ENCODE measurements around the gene TAOK1. TPM values are rescaled to one million over a fixed set of nuclear protein-coding genes. Genes with fewer than 3 reads are reported as not detected.
"Not testable (repeated sequence)": the region's sequence is repeated elsewhere in the genome, so short reads cannot be mapped to it uniquely, and the experiment has no call there.

TAOK1 gene
- total RNA-seq, 1 experiment from 2014 or later = 56.3 TPM

DNA sequence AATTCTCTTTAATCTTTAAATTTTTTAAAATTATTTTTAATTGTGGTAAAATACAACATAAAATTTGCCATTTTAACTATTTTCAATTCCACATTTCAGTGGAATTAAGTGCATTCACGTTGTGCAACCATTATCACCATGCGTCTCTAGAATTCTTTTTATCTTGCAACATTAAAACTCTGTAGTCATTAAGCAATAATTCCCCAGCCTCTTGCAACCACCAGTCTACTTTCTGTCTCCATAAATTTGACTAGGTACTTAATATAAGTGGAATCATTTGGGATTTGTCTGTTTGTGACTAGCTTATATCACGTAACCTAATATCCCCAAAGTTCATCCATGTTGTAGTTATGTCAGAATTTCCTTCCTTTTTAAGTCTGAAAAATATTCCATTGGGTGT lies 79.1 kb downstream of the TAOK1 start:
- H3K4me2 ChIP-seq (ENCODE audit: low read length) = no peak overlapping the region
- H3K9ac ChIP-seq (ENCODE audit: low read length) = no peak overlapping the region
- intact Hi-C loops (cut with micrococcal nuclease) = no loop called here
- H3K9me3 ChIP-seq (ENCODE audit: control insufficient read depth in 1 of 2, insufficient read depth in 1 of 2, low read depth in 1 of 2, low read length in 2 of 2) = no peaks in the 10 kb centered on the region
- ChIA-PET RAD21 (ENCODE audit: low non-redundant PET in 1 of 2, low total read pairs in 2 of 2, uncharacterized antibody in 2 of 2, unreplicated experiment in 2 of 2) (interaction anchor here in 1 of 2 experiments (0.6 kb wide), 1 partner anchor 75 kb away, joined by 6 read pairs; no protein-coding TSS in a partner anchor), CTCF (no interaction called here), POLR2A (no interaction called here)
- H3K4me1 ChIP-seq (ENCODE audit: control insufficient read depth in 1 of 2, insufficient read depth in 2 of 2, low read length in 2 of 2) = no peaks in the 10 kb centered on the region
- H2AFZ ChIP-seq (ENCODE audit: low read depth, low read length, poor library complexity, severe bottlenecking) = no peak overlapping the region
- peaks cover 7% of the 10 kb centered on the region; the same call in 1 of the 2 replicates for H3K79me2 ChIP-seq (ENCODE audit: insufficient read depth, low read length)
- H3K9me2 ChIP-seq (ENCODE audit: insufficient read depth) = no peaks in the 10 kb centered on the region
- peaks cover 0 to 8% of the 10 kb centered on the region in 2 experiments; a peak in 2 of 4 replicates for H3K36me3 ChIP-seq (ENCODE audit: control insufficient read depth in 1 of 2, insufficient read depth in 2 of 2, low read length in 2 of 2)
- TF ChIP-seq ZNF274 (IDR thresholded peaks at IDR 0.05; ENCODE audit: low read depth, low read length) (no peak), RAD21 (IDR thresholded peaks at IDR 0.05; ENCODE audit: low read depth) (no peak), ELF1 (IDR thresholded peaks at IDR 0.05; ENCODE audit: borderline replicate concordance, low read depth) (no peak), ZFX (IDR thresholded peaks at IDR 0.05) (no peak), CBX3 (IDR thresholded peaks at IDR 0.05; ENCODE audit: low read depth) (no peak)
- TF ChIP-seq, protein P1, sequence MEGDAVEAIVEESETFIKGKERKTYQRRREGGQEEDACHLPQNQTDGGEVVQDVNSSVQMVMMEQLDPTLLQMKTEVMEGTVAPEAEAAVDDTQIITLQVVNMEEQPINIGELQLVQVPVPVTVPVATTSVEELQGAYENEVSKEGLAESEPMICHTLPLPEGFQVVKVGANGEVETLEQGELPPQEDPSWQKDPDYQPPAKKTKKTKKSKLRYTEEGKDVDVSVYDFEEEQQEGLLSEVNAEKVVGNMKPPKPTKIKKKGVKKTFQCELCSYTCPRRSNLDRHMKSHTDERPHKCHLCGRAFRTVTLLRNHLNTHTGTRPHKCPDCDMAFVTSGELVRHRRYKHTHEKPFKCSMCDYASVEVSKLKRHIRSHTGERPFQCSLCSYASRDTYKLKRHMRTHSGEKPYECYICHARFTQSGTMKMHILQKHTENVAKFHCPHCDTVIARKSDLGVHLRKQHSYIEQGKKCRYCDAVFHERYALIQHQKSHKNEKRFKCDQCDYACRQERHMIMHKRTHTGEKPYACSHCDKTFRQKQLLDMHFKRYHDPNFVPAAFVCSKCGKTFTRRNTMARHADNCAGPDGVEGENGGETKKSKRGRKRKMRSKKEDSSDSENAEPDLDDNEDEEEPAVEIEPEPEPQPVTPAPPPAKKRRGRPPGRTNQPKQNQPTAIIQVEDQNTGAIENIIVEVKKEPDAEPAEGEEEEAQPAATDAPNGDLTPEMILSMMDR (IDR thresholded peaks at IDR 0.05 in 2 of 3, conservative IDR thresholded peaks at IDR 0.05 in 1 of 3; ENCODE audit: borderline replicate concordance in 1 of 3, insufficient read depth in 1 of 3, low read depth in 2 of 3, low read length in 2 of 3) = no peak
- no peaks in the 10 kb centered on the region for H4K20me1 ChIP-seq (ENCODE audit: insufficient read depth)
- no peaks in the 10 kb centered on the region for H3K27me3 ChIP-seq (ENCODE audit: insufficient read depth, low read length)
- ATAC-seq (no peak), DNase-seq (ENCODE audit: low read depth, low spot score) (no peak)
- no peak overlapping the region for H3K4me3 ChIP-seq (replicated peaks in 1 of 2; ENCODE audit: low read depth in 1 of 2, low read length in 2 of 2)
- H3K27ac ChIP-seq (ENCODE audit: low read depth, low read length) = no peak overlapping the region
- no TSS peak for BruUV-seq (replicated peaks)

DNA sequence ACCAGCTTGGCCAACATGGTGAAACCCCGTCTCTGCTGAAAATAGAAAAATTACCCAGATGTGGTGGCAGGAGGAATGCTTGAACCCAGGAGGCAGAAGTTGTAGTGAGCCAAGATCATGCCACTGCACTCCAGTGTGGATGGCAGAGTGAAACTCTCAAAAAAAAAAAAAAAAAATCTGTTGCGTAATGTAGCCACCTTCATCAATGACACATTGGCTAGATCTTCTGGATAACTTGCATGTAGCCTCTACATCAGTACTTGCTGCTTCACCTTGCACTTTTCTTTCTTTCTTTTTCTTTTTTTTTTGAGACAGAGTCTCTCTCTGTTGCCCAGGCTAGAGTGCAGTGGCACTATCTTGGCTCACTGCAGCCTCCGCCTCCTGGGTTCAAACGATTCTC lies 83.3 kb downstream of the TAOK1 start:
- not testable (repeated sequence) for BruUV-seq (replicated peaks); DNase-seq (ENCODE audit: low read depth, low spot score); H3K36me3 ChIP-seq (ENCODE audit: control insufficient read depth in 1 of 2, insufficient read depth in 2 of 2, low read length in 2 of 2)

More for the DNA sequence above, 83.3 kb downstream of the TAOK1 start:
- H3K9ac ChIP-seq (ENCODE audit: low read length); RAD21 ChIA-PET (ENCODE audit: low non-redundant PET in 1 of 2, low total read pairs in 2 of 2, uncharacterized antibody in 2 of 2, unreplicated experiment in 2 of 2); H4K20me1 ChIP-seq (ENCODE audit: insufficient read depth); H3K79me2 ChIP-seq (ENCODE audit: insufficient read depth, low read length); H3K4me1 ChIP-seq (ENCODE audit: control insufficient read depth in 1 of 2, insufficient read depth in 2 of 2, low read length in 2 of 2); CTCF ChIA-PET; H3K9me3 ChIP-seq (ENCODE audit: control insufficient read depth in 1 of 2, insufficient read depth in 1 of 2, low read depth in 1 of 2, low read length in 2 of 2); H3K4me2 ChIP-seq (ENCODE audit: low read length); H3K4me3 ChIP-seq (replicated peaks in 1 of 2; ENCODE audit: low read depth in 1 of 2, low read length in 2 of 2); ATAC-seq; H3K9me2 ChIP-seq (ENCODE audit: insufficient read depth); H2AFZ ChIP-seq (ENCODE audit: low read depth, low read length, poor library complexity, severe bottlenecking); H3K27ac ChIP-seq (ENCODE audit: low read depth, low read length); H3K27me3 ChIP-seq (ENCODE audit: insufficient read depth, low read length); POLR2A ChIA-PET: not testable (repeated sequence)
- intact Hi-C loops (cut with micrococcal nuclease) = loop anchor here (5.0 kb wide), 1 partner anchor 34 kb away; no protein-coding TSS in a partner anchor

All from HCT116 (cell line).